Pancreas (tissue), 10 donors: ENCODE data around the gene TOM1. TPM values are rescaled to one million over a fixed set of nuclear protein-coding genes. Genes with fewer than 3 reads are reported as not detected.

Source experiments
- ATAC-seq, 4 donors: fragments of 200-7000 bp; cut with Tn5 transposase; one replicate each; pipeline versions ENCODE4 v1.8.0 to v1.9.1; 2020; ENCODE audit warnings: mild to moderate bottlenecking in 4 of 4, moderate library complexity in 4 of 4
- DNase-seq, 6 donors: peaks; one replicate each; pipeline ENCODE4 v3.0.0-alpha.2; 2020
- FAIRE-seq: peaks from 2 replicates; lab custom pipeline; 2012; peaks lifted over from hg19 to GRCh38; lab: Jason Lieb, UNC
- H3K27ac ChIP-seq, 4 donors: fragments of 200-600 bp; sonication (generic); 1 replicate in 3 of 4; 2 replicates in 1 of 4; pipeline versions ENCODE4 v1.5.0 to v1.8.0; 2020
- H3K27me3 ChIP-seq, 4 donors: fragments of 200-600 bp; one replicate each; pipeline ENCODE4 v1.8.0; 2021
- H3K36me3 ChIP-seq, 3 donors: fragments of 200-600 bp; sonication (generic) in 1 of 3; one replicate each; pipeline versions ENCODE4 v1.5.0 to v1.8.0; 2020 to 2021
- H3K4me1 ChIP-seq, 3 donors: fragments of 200-600 bp; one replicate each; pipeline ENCODE4 v1.8.0; 2021
- H3K4me3 ChIP-seq, 4 donors: fragments of 200-600 bp; sonication (generic) in 2 of 4; one replicate each; pipeline versions ENCODE4 v1.5.0 to v1.8.0; 2020 to 2021
- H3K9me3 ChIP-seq, 4 donors: fragments of 200-600 bp; one replicate each; pipeline ENCODE4 v1.8.0; 2021
- WGBS, 2 donors: extraction: QIAGEN DNeasy Blood & Tissue Kit; methylation state at CpG; one replicate each; pipeline ENCODE4 v1.1.7; 2013; 5-methylcytosine and 5-hydroxymethylcytosine counted together
- intact Hi-C, 3 donors: fragments of 100-400 bp; cut with DNase I; formaldehyde crosslinking; loops; one replicate each; pipeline versions ENCODE4 v1.11.1 to v1.14.2; 2022
- polyA plus RNA-seq, 2 donors: library from polyadenylated mRNA; stranded (reverse); fragments of 200-250 nt; gene quantifications; one replicate each; pipeline ENCODE4 v1.2.3, GENCODE V29; 2013
- total RNA-seq, 6 donors: library from RNA; stranded (reverse); fragmentation: NEBNext Ultra II Directional in 4 of 6; extraction: Animal tissue kit (Norgen Biotek cat#: 25700) in 4 of 6; gene quantifications; one replicate each; pipeline versions ENCODE4 v1.2.1 to v1.2.4, GENCODE V29; 2021 to 2023
- TF ChIP-seq, protein P1 (sequence below), 4 donors: fragments of 200-600 bp; sonication (generic) in 3 of 4; IDR thresholded peaks; one replicate each; pipeline versions ENCODE4 v1.5.0 to v1.8.0; 2021; ENCODE audit warnings: antibody characterized with exemption in 4 of 4
- donor health status: healthy with polysubstance abuse.
- donor health status: DM: no; HTN: no; CAD: no; lungs with moderate emphysema.
- donor health status: DM: no; HTN: no; CAD: no.
- donor health status: control.
- donor health status: control.
- donor health status: Bipolar disorder and iron deficiency.
- donor health status: DM: yes; HTN: yes; CAD: no.
- donor health status: DM: no; HTN: no; CAD: no.
- donor health status: DM: no; HTN: no; CAD: no.
- donor health status: DM: yes; HTN: yes; CAD: no.

Gene TOM1
- total and polyA plus RNA-seq, 8 donors: 18.4 to 33.7 (median 21.0) TPM

DNA sequence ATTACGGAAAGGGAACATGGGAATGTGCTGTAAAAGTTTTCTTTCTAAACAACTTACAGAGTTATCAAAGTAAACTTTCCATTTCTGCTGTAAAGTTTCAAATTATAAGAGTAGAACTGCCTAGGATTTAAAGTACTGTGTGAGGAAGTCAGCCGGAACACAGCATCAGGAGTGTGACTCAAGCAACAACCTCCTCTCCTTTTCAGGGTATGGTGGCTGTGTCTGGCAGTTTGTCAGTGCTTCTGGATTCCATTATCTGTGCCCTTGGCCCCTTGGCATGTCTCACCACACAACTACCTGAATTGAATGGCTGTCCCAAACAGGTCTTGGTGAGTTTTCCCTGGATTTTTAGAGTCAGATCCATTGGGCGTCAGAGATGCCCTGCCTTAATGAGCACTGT lies 6.9 kb upstream of the TOM1 start:
- H3K27ac ChIP-seq: no peak overlapping the region
- no peaks in the 10 kb centered on the region for H3K9me3 ChIP-seq
- no peak for FAIRE-seq
- intact Hi-C loops: no loop called here
- no peaks in the 10 kb centered on the region for H3K4me1 ChIP-seq
- no peaks in the 10 kb centered on the region for H3K27me3 ChIP-seq
- no peak overlapping the region for H3K4me3 ChIP-seq
- TF ChIP-seq, protein P1, sequence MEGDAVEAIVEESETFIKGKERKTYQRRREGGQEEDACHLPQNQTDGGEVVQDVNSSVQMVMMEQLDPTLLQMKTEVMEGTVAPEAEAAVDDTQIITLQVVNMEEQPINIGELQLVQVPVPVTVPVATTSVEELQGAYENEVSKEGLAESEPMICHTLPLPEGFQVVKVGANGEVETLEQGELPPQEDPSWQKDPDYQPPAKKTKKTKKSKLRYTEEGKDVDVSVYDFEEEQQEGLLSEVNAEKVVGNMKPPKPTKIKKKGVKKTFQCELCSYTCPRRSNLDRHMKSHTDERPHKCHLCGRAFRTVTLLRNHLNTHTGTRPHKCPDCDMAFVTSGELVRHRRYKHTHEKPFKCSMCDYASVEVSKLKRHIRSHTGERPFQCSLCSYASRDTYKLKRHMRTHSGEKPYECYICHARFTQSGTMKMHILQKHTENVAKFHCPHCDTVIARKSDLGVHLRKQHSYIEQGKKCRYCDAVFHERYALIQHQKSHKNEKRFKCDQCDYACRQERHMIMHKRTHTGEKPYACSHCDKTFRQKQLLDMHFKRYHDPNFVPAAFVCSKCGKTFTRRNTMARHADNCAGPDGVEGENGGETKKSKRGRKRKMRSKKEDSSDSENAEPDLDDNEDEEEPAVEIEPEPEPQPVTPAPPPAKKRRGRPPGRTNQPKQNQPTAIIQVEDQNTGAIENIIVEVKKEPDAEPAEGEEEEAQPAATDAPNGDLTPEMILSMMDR (IDR thresholded peaks at IDR 0.05): no peak
- no peak for DNase-seq
- WGBS, 2 donors: 95 to 96% methylated on average over 3 of the region's 3 CpGs
- no peak for ATAC-seq
- H3K36me3 ChIP-seq: peaks cover 0 to 40% (median 5%) of the 10 kb centered on the region in 3 donors

DNA sequence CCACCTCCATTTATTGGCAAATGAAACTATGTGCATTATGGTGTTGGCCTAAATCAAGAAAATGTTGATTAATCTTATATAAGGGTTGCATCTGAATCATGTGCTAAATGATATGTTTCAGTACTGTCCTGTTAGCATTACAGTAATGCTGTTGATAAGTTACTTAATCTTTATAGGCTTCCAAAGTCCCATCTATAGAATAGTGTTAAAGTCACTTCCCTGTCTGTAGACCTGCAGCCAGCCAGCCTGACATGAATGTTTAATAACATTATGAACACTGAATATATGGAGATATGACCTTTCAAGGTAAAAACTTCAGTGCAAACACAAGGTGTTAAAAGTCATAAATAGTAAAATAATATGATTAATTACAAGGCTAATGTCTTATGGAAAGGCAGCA lies 3.6 kb upstream of the TOM1 start:
- intact Hi-C loops: no loop called here
- FAIRE-seq: no peak
- H3K4me1 ChIP-seq: peaks cover 0 to 5% (median 3%) of the 10 kb centered on the region in 3 donors

DNA sequence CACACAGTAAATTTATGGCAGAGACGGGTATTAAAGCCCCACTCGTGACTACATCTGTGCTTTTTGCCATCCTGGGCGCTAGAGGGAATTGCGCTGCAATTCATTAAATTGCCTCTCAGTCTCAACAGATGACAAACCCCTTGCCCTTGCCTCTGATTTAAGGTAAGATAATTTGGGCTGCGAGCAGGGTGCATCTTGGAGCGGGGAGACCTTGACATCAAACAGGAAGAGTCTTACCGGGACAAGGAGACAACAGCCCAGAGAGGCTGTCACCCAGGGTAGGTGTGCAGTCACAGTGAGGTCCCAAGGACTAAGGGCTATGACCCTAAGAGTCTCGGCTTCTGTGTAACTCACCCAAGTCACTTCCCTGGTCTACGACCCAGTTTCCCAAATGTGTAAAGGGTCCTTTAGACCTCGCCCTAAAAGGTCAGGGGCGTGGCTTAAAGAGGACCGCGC lies 449 bp upstream of the TOM1 start:
- ATAC-seq: peak; percentile 2 to 27 (median 8)
- H3K27ac ChIP-seq: peak overlapping the region; percentile 90 to 97 (median 92)
- no peak for DNase-seq
- FAIRE-seq: no peak
- peaks cover 0 to 11% (median 5%) of the 10 kb centered on the region in 3 donors for H3K4me1 ChIP-seq
- TF ChIP-seq, protein P1 (IDR thresholded peaks at IDR 0.05): no peak
- H3K4me3 ChIP-seq: peak overlapping the region; percentile 69 to 85 (median 82)
- 7% methylated on average over 13 of the region's 13 CpGs for WGBS, 2 donors
- H3K27me3 ChIP-seq: no peaks in the 10 kb centered on the region
- H3K9me3 ChIP-seq: no peaks in the 10 kb centered on the region
- intact Hi-C loops: no loop called here
- no peaks in the 10 kb centered on the region for H3K36me3 ChIP-seq

More for the DNA sequence above, 3.6 kb upstream of the TOM1 start:
- DNase-seq: no peak
- Histone ChIP-seq H3K27me3 (no peaks in the 10 kb centered on the region), H3K27ac (no peak overlapping the region), H3K4me3 (no peak overlapping the region), H3K9me3 (no peaks in the 10 kb centered on the region), H3K36me3 (peaks cover 0 to 25% (median 5%) of the 10 kb centered on the region in 3 donors)
- TF ChIP-seq, protein P1 (IDR thresholded peaks at IDR 0.05): no peak
- no peak for ATAC-seq

DNA sequence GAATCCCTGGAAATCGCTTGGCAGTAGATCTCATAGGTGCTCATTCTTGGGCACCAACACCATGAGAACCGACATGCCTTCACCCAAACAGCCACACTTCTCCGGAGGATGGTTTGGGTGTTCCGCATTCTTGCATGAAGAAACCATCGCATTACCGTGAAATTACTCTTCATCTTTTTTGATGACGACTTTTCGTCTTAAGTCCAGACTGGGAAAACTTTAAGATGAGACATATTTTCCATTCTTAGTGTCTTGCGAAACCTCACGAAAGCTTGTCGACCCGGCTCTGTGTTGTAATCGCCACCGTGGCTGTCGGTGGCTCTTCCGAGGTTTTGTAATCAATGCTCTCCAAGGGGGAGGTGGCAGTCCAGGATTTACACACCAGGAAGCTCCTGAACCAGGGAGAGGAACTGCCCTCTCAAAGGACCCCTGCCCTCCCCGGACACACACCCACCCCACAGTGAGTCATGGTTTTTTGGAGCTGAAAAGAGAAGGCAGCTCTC lies 1.7 kb downstream of the TOM1 start:
- WGBS, 2 donors: 74% methylated on average over 17 of the region's 17 CpGs
- FAIRE-seq (no peak), ATAC-seq (peak in 1 of 4 donors; percentile 2), DNase-seq (peak in 1 of 6 donors; percentile 41)
- Histone ChIP-seq H3K27ac (peak overlapping the region in 2 of 4 donors; percentile 92 to 97), H3K36me3 (no peaks in the 10 kb centered on the region), H3K4me1 (peaks cover 0 to 11% (median 5%) of the 10 kb centered on the region in 3 donors), H3K4me3 (no peak overlapping the region), H3K9me3 (no peaks in the 10 kb centered on the region), H3K27me3 (no peaks in the 10 kb centered on the region)
- TF ChIP-seq, protein P1 (IDR thresholded peaks at IDR 0.05): no peak
- intact Hi-C loops: no loop called here

DNA sequence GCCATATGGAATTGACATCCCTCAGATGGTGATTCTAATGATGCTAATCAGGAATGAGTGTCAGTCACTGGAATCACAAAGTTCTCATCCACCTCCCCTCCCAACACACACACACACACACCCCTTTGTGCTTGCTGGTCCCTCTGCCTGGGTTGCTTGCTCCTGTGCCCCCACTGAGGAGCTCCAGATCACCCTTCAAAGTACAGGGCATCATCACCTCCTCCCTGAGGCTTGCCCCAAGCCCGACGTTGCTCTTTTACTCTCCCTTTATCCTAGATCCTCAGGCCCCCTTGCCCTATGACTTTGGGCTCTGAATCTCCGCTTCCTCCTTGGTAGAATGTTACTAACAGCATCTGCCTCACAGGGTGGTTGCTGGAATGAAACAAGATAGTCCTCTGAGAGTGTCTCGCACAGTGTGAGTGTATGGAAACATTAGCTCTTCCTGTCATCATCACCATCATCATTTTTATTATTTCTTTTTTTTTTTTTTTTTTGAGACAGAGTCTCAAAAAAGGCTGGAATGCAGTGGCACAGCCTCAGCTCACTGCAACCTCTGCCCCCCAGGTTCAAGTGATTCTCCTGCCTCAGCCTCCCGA lies 3.4 kb downstream of the TOM1 start:
- ATAC-seq (no peak), FAIRE-seq (no peak), DNase-seq (no peak)
- TF ChIP-seq, protein P1 (IDR thresholded peaks at IDR 0.05): no peak
- Histone ChIP-seq H3K27me3 (no peaks in the 10 kb centered on the region), H3K27ac (no peak overlapping the region), H3K36me3 (no peaks in the 10 kb centered on the region), H3K4me3 (no peak overlapping the region), H3K4me1 (peaks cover 0 to 11% (median 5%) of the 10 kb centered on the region in 3 donors), H3K9me3 (no peaks in the 10 kb centered on the region)
- intact Hi-C loops: no loop called here
- 93 to 95% methylated on average over 5 of the region's 5 CpGs for WGBS, 2 donors
